ENCODE results near the gene CPXM2. TPM values are rescaled to one million over a fixed set of nuclear protein-coding genes. Genes with fewer than 3 reads are reported as not detected.

CPXM2 gene
- total and polyA plus RNA-seq, 2 experiments from 2014 or later = 14.8 to 19.8 TPM

DNA sequence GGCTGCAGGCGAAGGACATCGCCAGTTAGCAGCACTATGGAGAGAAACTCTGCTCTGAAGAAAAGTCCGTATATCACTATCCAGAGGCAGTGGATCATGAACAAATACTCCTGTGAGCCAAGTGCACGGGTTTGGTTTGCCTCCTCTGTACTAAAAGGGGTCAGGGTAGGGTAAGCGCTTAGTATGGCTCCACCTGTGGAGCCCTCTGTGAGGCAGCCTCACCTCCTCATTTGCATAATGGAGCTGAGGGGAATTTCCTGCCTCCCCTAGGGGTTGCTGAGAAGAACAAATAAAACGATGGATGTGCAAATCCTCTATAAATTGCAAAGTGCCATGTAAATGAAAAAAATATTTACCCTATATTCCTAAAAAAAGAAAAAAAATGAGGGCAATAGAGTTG, 162.1 kb downstream of the CPXM2 start:
- Histone ChIP-seq H3K27ac (no peak overlapping the region), H3K79me2 (ENCODE audit: insufficient read depth) (no peaks in the 10 kb centered on the region), H3K9me2 (ENCODE audit: insufficient read depth) (no peaks in the 10 kb centered on the region), H3K9ac (no peak overlapping the region), H2AFZ (no peak overlapping the region), H3K9me3 (ENCODE audit: low read depth) (no peaks in the 10 kb centered on the region), H4K20me1 (ENCODE audit: insufficient read depth) (no peaks in the 10 kb centered on the region), H3K4me3 (no peak overlapping the region), H3K27me3 (replicated peaks; ENCODE audit: insufficient read depth) (no peaks in the 10 kb centered on the region), H3F3A (ENCODE audit: insufficient read depth) (no peaks in the 10 kb centered on the region), H3K36me3 (ENCODE audit: low read depth) (no peaks in the 10 kb centered on the region), H3K4me2 (ENCODE audit: unreplicated experiment) (no peak overlapping the region), H3K4me1 (ENCODE audit: insufficient read depth) (no peaks in the 10 kb centered on the region)
- WGBS, 2 experiments (ENCODE audit: low coverage in 1 of 2, low lambda C conversion rate in 2 of 2, missing lambda C conversion rate in 2 of 2) = 41 to 47% methylated on average over 6 of the region's 6 CpGs
- no peak for TF ChIP-seq EZH2phosphoT487 (IDR thresholded peaks at IDR 0.05; ENCODE audit: insufficient read depth, low read depth)
- no peak for TF ChIP-seq EZH2 (IDR thresholded peaks at IDR 0.05; ENCODE audit: insufficient read depth, poor library complexity, severe bottlenecking)
- no peak for DNase-seq
- in situ Hi-C loops (cut with MboI) = no loop called here

DNA sequence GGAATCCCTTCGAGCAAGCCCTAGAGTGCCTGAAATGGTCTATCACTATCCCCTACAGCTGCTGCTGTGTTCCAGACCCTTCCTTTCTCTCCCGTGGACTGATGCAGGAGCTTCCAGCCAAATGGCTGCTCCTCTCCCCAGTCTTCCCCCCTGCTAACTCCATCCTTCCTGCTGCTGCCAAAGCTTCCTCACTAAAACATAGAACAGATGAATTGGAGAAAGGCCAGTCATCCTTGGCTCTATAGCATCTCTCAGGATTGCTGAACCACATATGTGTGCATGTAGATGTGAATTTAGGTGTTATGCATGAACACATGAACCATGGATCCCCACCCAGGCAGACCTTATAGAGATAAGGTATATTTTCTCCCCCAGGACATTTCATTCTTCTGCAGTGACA, 164.8 kb downstream of the CPXM2 start:
- DNase-seq = no peak
- no peaks in the 10 kb centered on the region for H3K4me1 ChIP-seq (ENCODE audit: insufficient read depth)
- H3K79me2 ChIP-seq (ENCODE audit: insufficient read depth) = no peaks in the 10 kb centered on the region
- 0 out of 2 replicates have a peak, but pooled peaks cover 3% of the 10 kb centered on the region for H3K27me3 ChIP-seq (replicated peaks; ENCODE audit: insufficient read depth)
- no peak overlapping the region for H3K9ac ChIP-seq
- H3F3A ChIP-seq (ENCODE audit: insufficient read depth) = no peaks in the 10 kb centered on the region
- H3K36me3 ChIP-seq (ENCODE audit: low read depth) = no peaks in the 10 kb centered on the region
- in situ Hi-C loops (cut with MboI) = no loop called here
- no peak overlapping the region for H2AFZ ChIP-seq
- H3K9me3 ChIP-seq (ENCODE audit: low read depth) = no peaks in the 10 kb centered on the region
- H3K27ac ChIP-seq = no peak overlapping the region
- TF ChIP-seq EZH2phosphoT487 (IDR thresholded peaks at IDR 0.05; ENCODE audit: insufficient read depth, low read depth) (no peak), EZH2 (IDR thresholded peaks at IDR 0.05; ENCODE audit: insufficient read depth, poor library complexity, severe bottlenecking) (no peak)
- no peaks in the 10 kb centered on the region for H3K9me2 ChIP-seq (ENCODE audit: insufficient read depth)
- H4K20me1 ChIP-seq (ENCODE audit: insufficient read depth) = no peaks in the 10 kb centered on the region
- WGBS, 2 experiments (ENCODE audit: low coverage in 1 of 2, low lambda C conversion rate in 2 of 2, missing lambda C conversion rate in 2 of 2) = 19 to 38% methylated on average over 2 of the region's 2 CpGs
- no peak overlapping the region for H3K4me3 ChIP-seq
- H3K4me2 ChIP-seq (ENCODE audit: unreplicated experiment) = no peak overlapping the region

DNA sequence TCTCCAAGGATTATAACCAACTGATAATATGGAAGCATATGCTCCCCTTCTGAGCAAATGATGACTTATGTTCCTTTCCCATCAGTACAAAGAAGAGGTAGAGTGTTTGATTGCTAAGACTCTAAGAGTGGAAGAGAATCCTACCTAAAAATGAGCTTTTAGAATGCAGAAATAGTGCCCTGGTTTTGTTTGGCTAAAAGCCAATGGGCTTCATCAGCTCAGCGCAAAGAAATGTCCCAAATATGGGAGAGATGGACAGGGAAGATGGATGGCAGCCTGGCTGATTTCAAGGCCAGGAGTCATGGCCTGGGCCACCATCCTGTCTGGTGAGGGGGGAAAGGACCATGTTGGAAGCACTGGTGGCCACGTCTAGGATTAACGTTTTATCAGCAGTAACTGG, 165.2 kb downstream of the CPXM2 start:
- no peak for TF ChIP-seq EZH2 (IDR thresholded peaks at IDR 0.05; ENCODE audit: insufficient read depth, poor library complexity, severe bottlenecking)
- TF ChIP-seq EZH2phosphoT487 (IDR thresholded peaks at IDR 0.05; ENCODE audit: insufficient read depth, low read depth) = no peak
- H3K9ac ChIP-seq = no peak overlapping the region
- in situ Hi-C loops (cut with MboI) = no loop called here
- no peak overlapping the region for H3K27ac ChIP-seq
- H3K27me3 ChIP-seq (replicated peaks; ENCODE audit: insufficient read depth) = 0 out of 2 replicates have a peak, but pooled peaks cover 6% of the 10 kb centered on the region
- H3K4me3 ChIP-seq = no peak overlapping the region
- no peaks in the 10 kb centered on the region for H3K9me2 ChIP-seq (ENCODE audit: insufficient read depth)
- H4K20me1 ChIP-seq (ENCODE audit: insufficient read depth) = no peaks in the 10 kb centered on the region
- no peaks in the 10 kb centered on the region for H3K4me1 ChIP-seq (ENCODE audit: insufficient read depth)
- H3K36me3 ChIP-seq (ENCODE audit: low read depth) = no peaks in the 10 kb centered on the region
- no peak for DNase-seq
- H3F3A ChIP-seq (ENCODE audit: insufficient read depth) = no peaks in the 10 kb centered on the region
- no peak overlapping the region for H2AFZ ChIP-seq
- H3K9me3 ChIP-seq (ENCODE audit: low read depth) = no peaks in the 10 kb centered on the region
- WGBS, 2 experiments (ENCODE audit: low coverage in 1 of 2, low lambda C conversion rate in 2 of 2, missing lambda C conversion rate in 2 of 2) = 67 to 69% methylated on average over 3 of the region's 3 CpGs
- H3K4me2 ChIP-seq (ENCODE audit: unreplicated experiment) = no peak overlapping the region
- no peaks in the 10 kb centered on the region for H3K79me2 ChIP-seq (ENCODE audit: insufficient read depth)

DNA sequence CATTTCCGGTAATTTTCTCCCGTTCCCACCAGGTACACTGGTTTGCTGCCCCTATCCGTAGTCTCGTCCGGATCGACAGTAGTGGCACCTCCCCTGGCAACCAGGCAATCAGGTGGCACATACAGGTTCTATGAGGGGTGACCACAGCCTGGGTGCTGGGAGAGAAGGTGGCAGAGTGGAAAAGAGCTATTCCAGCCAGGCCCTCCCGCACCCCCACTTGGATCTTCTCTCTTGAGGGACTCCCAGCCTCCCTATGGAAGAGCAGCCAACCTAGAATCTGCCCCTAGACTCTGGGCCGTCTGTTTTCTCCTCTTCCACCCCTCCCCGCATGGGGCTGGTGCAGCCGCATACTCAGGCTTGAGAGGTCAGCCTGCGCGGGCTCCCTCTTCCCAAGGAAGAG, 166.9 kb downstream of the CPXM2 start:
- Histone ChIP-seq H3K27ac (no peak overlapping the region), H3F3A (ENCODE audit: insufficient read depth) (no peaks in the 10 kb centered on the region), H4K20me1 (ENCODE audit: insufficient read depth) (no peaks in the 10 kb centered on the region), H3K79me2 (ENCODE audit: insufficient read depth) (no peaks in the 10 kb centered on the region), H3K4me3 (no peak overlapping the region), H2AFZ (no peak overlapping the region), H3K27me3 (replicated peaks; ENCODE audit: insufficient read depth) (0 out of 2 replicates have a peak, but pooled peaks cover 6% of the 10 kb centered on the region), H3K9me2 (ENCODE audit: insufficient read depth) (no peaks in the 10 kb centered on the region), H3K4me1 (ENCODE audit: insufficient read depth) (no peaks in the 10 kb centered on the region), H3K9me3 (ENCODE audit: low read depth) (no peaks in the 10 kb centered on the region), H3K4me2 (ENCODE audit: unreplicated experiment) (no peak overlapping the region), H3K9ac (no peak overlapping the region), H3K36me3 (ENCODE audit: low read depth) (no peaks in the 10 kb centered on the region)
- in situ Hi-C loops (cut with MboI) = no loop called here
- no peak for TF ChIP-seq EZH2 (IDR thresholded peaks at IDR 0.05; ENCODE audit: insufficient read depth, poor library complexity, severe bottlenecking)
- TF ChIP-seq EZH2phosphoT487 (IDR thresholded peaks at IDR 0.05; ENCODE audit: insufficient read depth, low read depth) = no peak
- WGBS, 2 experiments (ENCODE audit: low coverage in 1 of 2, low lambda C conversion rate in 2 of 2, missing lambda C conversion rate in 2 of 2) = 55 to 70% methylated on average over 12 of the region's 12 CpGs
- no peak for DNase-seq

DNA sequence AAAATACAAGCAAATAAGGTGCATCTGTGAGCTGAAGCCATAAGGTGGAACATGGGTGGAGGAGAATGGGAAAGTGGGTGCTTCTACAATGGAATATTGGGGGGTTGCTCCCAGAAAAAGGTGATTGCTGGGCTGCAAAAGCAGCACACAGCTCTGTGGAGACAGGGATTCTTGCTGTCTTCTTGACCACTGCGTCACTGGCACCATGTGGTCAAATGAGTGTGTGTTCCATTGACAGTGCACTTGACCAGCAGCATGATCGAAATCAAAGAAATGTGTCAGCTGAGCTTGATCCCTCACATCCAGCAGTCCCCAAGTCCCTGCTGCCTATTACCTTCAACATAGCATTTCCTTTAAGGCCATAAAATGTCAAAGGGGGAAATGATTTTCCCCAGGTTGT, 169.3 kb downstream of the CPXM2 start:
- TF ChIP-seq EZH2phosphoT487 (IDR thresholded peaks at IDR 0.05; ENCODE audit: insufficient read depth, low read depth) (no peak), EZH2 (IDR thresholded peaks at IDR 0.05; ENCODE audit: insufficient read depth, poor library complexity, severe bottlenecking) (no peak)
- Histone ChIP-seq H3K4me2 (ENCODE audit: unreplicated experiment) (no peak overlapping the region), H3K9me3 (ENCODE audit: low read depth) (no peaks in the 10 kb centered on the region), H3K27me3 (replicated peaks; ENCODE audit: insufficient read depth) (0 out of 2 replicates have a peak, but pooled peaks cover 6% of the 10 kb centered on the region), H3K27ac (no peak overlapping the region), H4K20me1 (ENCODE audit: insufficient read depth) (no peaks in the 10 kb centered on the region), H2AFZ (no peak overlapping the region), H3K4me3 (no peak overlapping the region), H3K9ac (no peak overlapping the region), H3K4me1 (ENCODE audit: insufficient read depth) (no peaks in the 10 kb centered on the region), H3K36me3 (ENCODE audit: low read depth) (no peaks in the 10 kb centered on the region), H3K9me2 (ENCODE audit: insufficient read depth) (no peaks in the 10 kb centered on the region), H3F3A (ENCODE audit: insufficient read depth) (no peaks in the 10 kb centered on the region), H3K79me2 (ENCODE audit: insufficient read depth) (no peaks in the 10 kb centered on the region)
- DNase-seq = no peak
- 27 to 45% methylated on average over 2 of the region's 2 CpGs for WGBS, 2 experiments (ENCODE audit: low coverage in 1 of 2, low lambda C conversion rate in 2 of 2, missing lambda C conversion rate in 2 of 2)
- in situ Hi-C loops (cut with MboI) = no loop called here
